Neuronal stem cell (in vitro differentiated cells): Measurements from ENCODE around the gene ATG16L2.
A peak's percentile ranks its signal among the peaks of the same experiment; 100 is the strongest.

Experiments
- DNase-seq: peaks from one replicate; pipeline ENCODE4 v3.0.0-alpha.2; 2013; ENCODE audit warnings: low spot score
- H2AFZ ChIP-seq: one replicate; pipeline ENCODE4 v1.6.1; 2013; ENCODE audit warnings: mild to moderate bottlenecking, low read length, inconsistent platforms
- H2AK5ac ChIP-seq: 2 replicates; pipeline ENCODE4 v1.6.1; 2013; ENCODE audit warnings: low read depth, mild to moderate bottlenecking, inconsistent platforms, low read length, moderate library complexity, mixed read lengths
- H2BK120ac ChIP-seq: 2 replicates; pipeline ENCODE4 v1.6.1; 2013; ENCODE audit warnings: low read depth, mild to moderate bottlenecking, inconsistent platforms, low read length, moderate library complexity, mixed read lengths
- H2BK12ac ChIP-seq: one replicate; pipeline ENCODE4 v1.6.1; 2013; ENCODE audit warnings: low read length, inconsistent platforms
- H2BK15ac ChIP-seq: 2 replicates; pipeline ENCODE4 v1.6.1; 2013; ENCODE audit warnings: mild to moderate bottlenecking, low read length, inconsistent platforms, mixed read lengths
- H2BK5ac ChIP-seq: one replicate; pipeline ENCODE4 v1.6.1; 2013; ENCODE audit warnings: inconsistent platforms, mild to moderate bottlenecking, low read length, moderate library complexity
- H3K14ac ChIP-seq: one replicate; pipeline ENCODE4 v1.6.1; 2013; ENCODE audit warnings: low read length, inconsistent platforms
- H3K18ac ChIP-seq: 2 replicates; pipeline ENCODE4 v1.6.1; 2013; ENCODE audit warnings: low read length, inconsistent platforms
- H3K23ac ChIP-seq: 2 replicates; pipeline ENCODE4 v1.6.1; 2013; ENCODE audit warnings: low read depth, mild to moderate bottlenecking, mixed read lengths, low read length, inconsistent platforms; ENCODE audit not compliant: poor library complexity
- H3K27ac ChIP-seq: replicated peaks from 3 replicates; pipeline ENCODE4 v1.5.1; 2013; ENCODE audit warnings: low read length, inconsistent platforms
- H3K27me3 ChIP-seq, 3 experiments: 2 replicates each; pipeline ENCODE4 v1.6.1; 2013; ENCODE audit warnings: low read length in 3 of 3, mild to moderate bottlenecking in 2 of 3, inconsistent platforms in 1 of 3, low read depth in 1 of 3, mixed read lengths in 1 of 3, moderate library complexity in 1 of 3; ENCODE audit not compliant: control insufficient read depth in 3 of 3, insufficient read depth in 3 of 3
- H3K36me3 ChIP-seq, 2 donors: replicated peaks in 1 of 2; 2 replicates each; pipeline ENCODE4 v1.6.1; 2013; ENCODE audit warnings: low read length in 2 of 2; ENCODE audit not compliant: control insufficient read depth in 2 of 2, insufficient read depth in 2 of 2
- H3K4ac ChIP-seq: 2 replicates; pipeline ENCODE4 v1.6.1; 2013; ENCODE audit warnings: inconsistent platforms, mild to moderate bottlenecking, low read length, moderate library complexity
- H3K4me1 ChIP-seq, 2 donors: 1 replicate in 1 of 2; 2 replicates in 1 of 2; pipeline ENCODE4 v1.6.1; 2013; ENCODE audit warnings: low read length in 2 of 2, low read depth in 1 of 2; ENCODE audit not compliant: control insufficient read depth in 2 of 2, insufficient read depth in 1 of 2
- H3K4me2 ChIP-seq: one replicate; pipeline ENCODE4 v1.6.1; 2013; ENCODE audit warnings: mild to moderate bottlenecking, low read length, inconsistent platforms; ENCODE audit not compliant: insufficient read depth, poor library complexity, severe bottlenecking
- H3K4me3 ChIP-seq, 2 donors: 2 replicates each; pipeline ENCODE4 v1.5.1; 2013; ENCODE audit warnings: low read length in 2 of 2, mild to moderate bottlenecking in 2 of 2, inconsistent platforms in 1 of 2, moderate library complexity in 1 of 2
- H3K79me1 ChIP-seq: one replicate; pipeline ENCODE4 v1.6.1; 2013; ENCODE audit warnings: low read depth, mild to moderate bottlenecking, inconsistent platforms, low read length, moderate library complexity
- H3K9ac ChIP-seq: one replicate; pipeline ENCODE4 v1.6.1; 2013; ENCODE audit warnings: mild to moderate bottlenecking, low read depth, low read length, inconsistent platforms; ENCODE audit not compliant: poor library complexity
- H3K9me3 ChIP-seq, 2 donors: replicated peaks in 1 of 2; 2 replicates each; pipeline versions ENCODE3 to v1.6.1; 2013; ENCODE audit warnings: low read length in 2 of 2, mild to moderate bottlenecking in 2 of 2, inconsistent platforms in 1 of 2, low read depth in 1 of 2, mixed read lengths in 1 of 2, moderate library complexity in 1 of 2; ENCODE audit not compliant: control insufficient read depth in 2 of 2, insufficient read depth in 1 of 2
- H4K8ac ChIP-seq: one replicate; pipeline ENCODE4 v1.6.1; 2013; ENCODE audit warnings: low read depth, mild to moderate bottlenecking, inconsistent platforms, low read length, moderate library complexity
- H4K91ac ChIP-seq: one replicate; pipeline ENCODE4 v1.6.1; 2013; ENCODE audit warnings: low read length, low read depth, mild to moderate bottlenecking, inconsistent platforms; ENCODE audit not compliant: poor library complexity
- WGBS, 2 donors: extraction: QIAGEN DNeasy Blood & Tissue Kit; methylation state at CpG; one replicate each; pipeline ENCODE4 v1.1.7; 2013; ENCODE audit warnings: missing lambda C conversion rate in 2 of 2, mixed read lengths in 1 of 2; ENCODE audit not compliant: insufficient read length in 2 of 2, insufficient replicate concordance in 1 of 2; ENCODE audit errors: extremely low coverage in 2 of 2; 5-methylcytosine and 5-hydroxymethylcytosine counted together

Gene ATG16L2

GRCh38 chr11:72829884-72830533 is 15.8 kb downstream of the ATG16L2 start:
- H3K4ac ChIP-seq, result no peak overlapping the region
- no peak overlapping the region for H2BK15ac ChIP-seq
- no CpG with 5 or more reads among the region's 5 CpGs for whole genome bisulfite sequencing, 2 donors
- no peak overlapping the region for H2AK5ac ChIP-seq
- H3K9me3 ChIP-seq, result no peaks in the 10 kb centered on the region
- H3K14ac ChIP-seq, result no peak overlapping the region
- H3K27me3 ChIP-seq, result no peaks in the 10 kb centered on the region
- no peak overlapping the region for H2BK5ac ChIP-seq
- H3K4me2 ChIP-seq, result no peak overlapping the region
- peaks cover 2 to 7% of the 10 kb centered on the region in 2 donors for H3K36me3 ChIP-seq
- H2BK120ac ChIP-seq, result no peak overlapping the region
- no peak overlapping the region for H3K18ac ChIP-seq
- H3K4me1 ChIP-seq, result peaks cover 5 to 6% of the 10 kb centered on the region in 2 donors
- H4K91ac ChIP-seq, result no peak overlapping the region
- H3K27ac ChIP-seq, result no peak overlapping the region
- H3K9ac ChIP-seq, result peak overlapping the region; percentile 14
- no peak overlapping the region for H3K23ac ChIP-seq
- no peak overlapping the region for H3K4me3 ChIP-seq
- H3K79me1 ChIP-seq, result no peaks in the 10 kb centered on the region
- DNase-seq, result no peak
- no peak overlapping the region for H2BK12ac ChIP-seq
- no peak overlapping the region for H2AFZ ChIP-seq
- H4K8ac ChIP-seq, result no peak overlapping the region

GRCh38 chr11:72831521-72832300 is 17.5 kb downstream of the ATG16L2 start:
- no peaks in the 10 kb centered on the region for H3K9me3 ChIP-seq
- no peak overlapping the region for H2AFZ ChIP-seq
- H3K27me3 ChIP-seq, result no peaks in the 10 kb centered on the region
- H2BK120ac ChIP-seq, result no peak overlapping the region
- H3K27ac ChIP-seq, result no peak overlapping the region
- no CpG with 5 or more reads among the region's 13 CpGs for WGBS, 2 donors
- peak; percentile 73 for DNase-seq
- H3K14ac ChIP-seq, result no peak overlapping the region
- H3K18ac ChIP-seq, result peak overlapping the region; percentile 38
- H2BK12ac ChIP-seq, result no peak overlapping the region
- no peak overlapping the region for H4K8ac ChIP-seq
- peak overlapping the region; percentile 30 for H2AK5ac ChIP-seq
- peaks cover 2 to 17% of the 10 kb centered on the region in 2 donors for H3K36me3 ChIP-seq
- no peaks in the 10 kb centered on the region for H3K79me1 ChIP-seq
- no peak overlapping the region for H3K4ac ChIP-seq
- H3K23ac ChIP-seq, result peak overlapping the region; percentile 52
- H2BK15ac ChIP-seq, result peak overlapping the region; percentile 1
- H3K4me2 ChIP-seq, result no peak overlapping the region
- H4K91ac ChIP-seq, result peak overlapping the region; percentile 38
- H3K9ac ChIP-seq, result peak overlapping the region; percentile 53
- peak overlapping the region; percentile 29 for H2BK5ac ChIP-seq
- H3K4me1 ChIP-seq, result peaks cover 5 to 6% of the 10 kb centered on the region in 2 donors
- no peak overlapping the region for H3K4me3 ChIP-seq

- no peak overlapping the region for H2BK15ac ChIP-seq
- H3K23ac ChIP-seq, result peak overlapping the region; percentile 69
- H2BK120ac ChIP-seq, result no peak overlapping the region
- no peak overlapping the region for H2BK12ac ChIP-seq
- H4K91ac ChIP-seq, result peak overlapping the region; percentile 38
- no peak overlapping the region for H2BK5ac ChIP-seq
- H3K4ac ChIP-seq, result no peak overlapping the region
- H2AK5ac ChIP-seq, result no peak overlapping the region
- peaks cover 5 to 6% of the 10 kb centered on the region in 2 donors for H3K4me1 ChIP-seq
- no peak overlapping the region for H3K27ac ChIP-seq
- H3K4me2 ChIP-seq, result no peak overlapping the region
- H3K9me3 ChIP-seq, result no peaks in the 10 kb centered on the region
- H3K4me3 ChIP-seq, result no peak overlapping the region
- DNase-seq, result no peak
- H3K79me1 ChIP-seq, result no peaks in the 10 kb centered on the region
- H3K27me3 ChIP-seq, result no peaks in the 10 kb centered on the region
- no peak overlapping the region for H3K9ac ChIP-seq
- H2AFZ ChIP-seq, result no peak overlapping the region
- no CpG with 5 or more reads among the region's 9 CpGs for WGBS, 2 donors
- H3K14ac ChIP-seq, result no peak overlapping the region
- no peak overlapping the region for H3K18ac ChIP-seq
- H4K8ac ChIP-seq, result no peak overlapping the region
- H3K36me3 ChIP-seq, result peaks cover 4 to 24% of the 10 kb centered on the region in 2 donors
These were observed 18.3 kb downstream of the ATG16L2 start for GRCh38 chr11:72832301-72833082.
